Mononuclear cell (primary cell): Measurements from ENCODE around the gene GRIK5. TPM values are rescaled to one million over a fixed set of nuclear protein-coding genes. Genes with fewer than 3 reads are reported as not detected.

Source experiments
- H3K27me3 ChIP-seq: 2 replicates; pipeline ENCODE4 v1.6.0; 2011; ENCODE audit warnings: low read length, control low read depth; ENCODE audit not compliant: insufficient read depth
- H3K4me1 ChIP-seq: 2 replicates; pipeline ENCODE4 v1.5.1; 2011; ENCODE audit warnings: mild to moderate bottlenecking, low read length, control low read depth; ENCODE audit not compliant: insufficient read depth
- H3K4me3 ChIP-seq: 2 replicates; pipeline ENCODE4 v1.5.1; 2011; ENCODE audit warnings: mild to moderate bottlenecking, low read length, moderate library complexity
- H3K9me3 ChIP-seq: 2 replicates; pipeline ENCODE4 v1.5.1; 2011; ENCODE audit warnings: low read depth, mild to moderate bottlenecking, control low read depth, low read length
- total RNA-seq: library from RNA; depleted of rRNA; stranded (reverse); fragments of >200 nt; gene quantifications from one replicate; pipeline ENCODE4 v1.2.3, GENCODE V29; 2012

Gene GRIK5
- total RNA-seq, 1 donor = 0.21 TPM

DNA sequence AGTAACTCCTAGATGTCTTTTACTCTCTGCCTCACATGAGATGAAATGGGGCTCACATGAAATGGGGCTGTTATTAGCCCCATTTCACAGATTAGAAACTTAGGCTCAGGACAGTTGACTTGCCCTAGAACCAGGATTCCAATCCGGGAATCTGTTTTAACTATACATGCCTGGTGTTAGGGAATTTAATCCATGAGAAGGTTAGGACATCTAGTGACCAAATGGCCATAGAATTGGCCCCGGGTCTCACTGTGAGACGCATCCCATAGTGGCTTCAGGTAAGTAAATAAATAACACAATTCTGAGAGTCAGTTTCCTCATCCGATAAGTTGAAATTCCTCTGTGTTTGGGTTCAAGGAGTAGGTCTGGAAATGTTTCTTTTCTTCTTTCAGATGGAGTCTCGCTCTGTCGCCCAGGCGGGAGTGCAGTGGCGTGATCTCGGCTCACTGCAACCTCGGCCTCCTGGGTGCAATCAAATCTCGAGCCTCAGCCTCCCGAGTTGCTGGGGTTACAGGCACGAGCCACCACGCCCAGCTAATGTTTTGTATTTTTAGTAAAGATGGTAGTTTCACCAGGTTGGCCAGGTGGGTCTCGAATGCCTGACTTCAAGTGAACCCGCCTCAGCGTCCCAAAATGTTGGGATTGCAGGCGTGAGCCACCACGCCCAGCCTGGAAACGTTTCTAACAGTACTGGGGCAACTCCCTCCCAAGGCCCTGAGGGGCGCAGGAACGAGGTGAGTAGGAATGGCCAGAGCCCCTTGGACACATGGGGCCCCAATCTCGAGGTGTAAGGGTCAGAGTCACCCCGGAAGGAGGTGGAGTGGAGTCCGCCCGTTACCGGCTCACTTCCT lies 4.7 kb upstream of the GRIK5 start:
- H3K4me3 ChIP-seq = peak overlapping the region; percentile 85
- H3K27me3 ChIP-seq = no peaks in the 10 kb centered on the region
- H3K4me1 ChIP-seq = peaks cover 29% of the 10 kb centered on the region
- H3K9me3 ChIP-seq = no peaks in the 10 kb centered on the region

DNA sequence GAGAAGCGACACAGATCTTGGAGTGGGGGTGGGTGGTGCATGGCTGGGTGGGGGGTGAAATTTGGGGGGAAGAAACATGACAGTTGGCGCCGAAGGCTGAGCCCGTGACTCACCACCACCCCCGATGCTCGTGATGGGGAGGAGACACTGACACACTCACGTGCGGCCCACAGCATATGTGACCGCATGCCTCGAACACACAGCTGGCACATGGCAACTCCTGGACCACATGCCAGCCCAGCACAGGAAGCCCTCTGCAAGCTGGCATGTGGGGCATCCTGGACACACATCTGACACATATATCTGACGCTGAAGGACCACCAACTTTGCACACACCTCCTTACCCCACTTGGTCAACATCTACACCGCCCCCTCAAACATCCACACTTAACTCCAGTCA lies 1.2 kb upstream of the GRIK5 start:
- no peaks in the 10 kb centered on the region for H3K9me3 ChIP-seq
- H3K4me3 ChIP-seq = no peak overlapping the region
- H3K4me1 ChIP-seq = peaks cover 14% of the 10 kb centered on the region
- no peaks in the 10 kb centered on the region for H3K27me3 ChIP-seq

DNA sequence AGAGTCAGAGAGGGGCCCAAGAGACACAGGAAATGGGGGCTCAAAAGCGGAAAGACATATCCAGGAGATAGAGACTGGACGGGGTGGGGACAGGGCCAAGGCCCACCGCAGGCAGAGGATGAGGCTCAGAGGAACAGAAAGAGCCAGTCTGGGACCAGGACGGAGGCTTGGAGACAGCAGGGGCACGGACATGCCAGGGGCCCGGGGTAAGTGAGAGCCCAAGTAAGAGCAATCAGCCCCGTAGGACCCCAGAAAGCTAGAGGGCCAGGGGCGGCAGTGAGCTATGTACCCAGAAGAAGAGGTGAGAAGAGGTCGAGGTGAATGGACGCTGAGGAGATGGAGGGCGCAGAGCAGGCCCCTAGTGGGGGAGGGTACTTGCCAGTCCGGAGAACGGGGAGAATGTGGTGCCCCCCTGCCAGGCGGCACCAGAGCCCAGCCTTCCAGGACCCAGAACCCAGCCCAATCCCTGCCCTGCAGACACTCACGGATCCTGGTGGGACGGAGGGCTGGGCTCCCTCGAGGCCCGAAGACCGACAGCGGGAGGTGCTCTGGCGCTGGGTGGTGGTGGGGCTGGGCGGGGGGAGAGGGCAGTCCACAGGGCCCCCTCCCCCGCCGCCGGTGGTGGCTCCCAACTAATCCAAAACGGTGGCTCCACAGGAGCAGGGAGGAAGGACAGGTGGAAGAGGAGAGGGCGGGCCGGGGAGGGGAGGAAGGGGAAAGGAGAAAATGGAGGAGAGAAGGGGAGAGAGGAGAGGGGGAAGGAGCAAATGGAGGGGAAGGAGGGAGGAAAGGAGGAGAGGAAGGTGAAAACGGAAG lies 1.0 kb downstream of the GRIK5 start:
- H3K4me3 ChIP-seq = no peak overlapping the region
- H3K9me3 ChIP-seq = no peaks in the 10 kb centered on the region
- no peaks in the 10 kb centered on the region for H3K27me3 ChIP-seq
- peaks cover 5% of the 10 kb centered on the region for H3K4me1 ChIP-seq

DNA sequence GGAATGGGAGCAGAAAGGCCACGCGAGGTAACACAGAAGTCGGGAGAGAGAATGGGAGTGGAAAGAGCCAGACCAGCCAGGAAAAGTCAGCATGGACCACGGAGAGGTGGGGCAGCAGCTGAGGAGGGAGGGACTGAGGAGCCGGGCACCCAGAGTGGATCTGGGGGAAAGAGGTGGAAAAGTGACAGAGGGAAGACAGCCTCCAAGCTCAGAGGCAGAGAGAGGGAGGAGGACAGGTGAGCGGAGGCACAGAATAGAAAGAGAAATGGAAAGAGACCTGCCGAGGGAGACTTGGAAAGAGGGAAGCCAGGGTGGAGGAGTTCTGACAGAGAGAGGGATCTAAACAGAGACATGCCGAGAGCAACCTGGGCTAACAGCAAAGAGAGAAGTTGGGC lies 1.6 kb downstream of the GRIK5 start:
- Histone ChIP-seq H3K9me3 (no peaks in the 10 kb centered on the region), H3K4me3 (no peak overlapping the region), H3K4me1 (peaks cover 5% of the 10 kb centered on the region), H3K27me3 (no peaks in the 10 kb centered on the region)

DNA sequence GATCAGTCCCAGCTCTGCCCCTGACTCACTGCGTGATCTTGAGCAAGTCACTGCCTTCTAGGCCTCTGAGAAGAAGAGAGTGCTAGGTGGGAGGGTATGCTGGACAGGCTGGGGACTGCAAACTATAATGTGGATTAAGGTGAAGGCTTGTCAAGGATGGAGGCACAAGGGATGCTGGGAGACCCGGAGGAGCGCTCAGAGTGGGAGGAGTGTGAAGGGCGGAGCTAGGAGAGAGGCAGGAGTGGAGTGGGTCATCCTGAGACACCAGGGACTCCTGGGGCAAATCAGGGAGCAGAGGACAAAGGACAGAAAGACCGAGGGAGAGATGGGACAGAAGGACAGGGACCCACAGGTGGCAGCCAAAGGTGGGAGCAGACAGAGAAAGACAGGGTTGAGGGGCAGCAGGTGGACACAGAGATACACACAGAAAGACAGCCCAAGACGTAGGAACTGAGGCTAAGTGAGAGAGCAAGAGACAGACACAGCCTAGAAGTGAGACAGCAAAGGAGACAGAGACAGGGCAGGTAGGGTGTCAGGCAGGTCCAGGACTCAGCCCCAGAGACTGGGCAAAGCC lies 2.6 kb downstream of the GRIK5 start:
- H3K4me1 ChIP-seq = peaks cover 5% of the 10 kb centered on the region
- H3K27me3 ChIP-seq = no peaks in the 10 kb centered on the region
- H3K9me3 ChIP-seq = no peaks in the 10 kb centered on the region
- H3K4me3 ChIP-seq = no peak overlapping the region

DNA sequence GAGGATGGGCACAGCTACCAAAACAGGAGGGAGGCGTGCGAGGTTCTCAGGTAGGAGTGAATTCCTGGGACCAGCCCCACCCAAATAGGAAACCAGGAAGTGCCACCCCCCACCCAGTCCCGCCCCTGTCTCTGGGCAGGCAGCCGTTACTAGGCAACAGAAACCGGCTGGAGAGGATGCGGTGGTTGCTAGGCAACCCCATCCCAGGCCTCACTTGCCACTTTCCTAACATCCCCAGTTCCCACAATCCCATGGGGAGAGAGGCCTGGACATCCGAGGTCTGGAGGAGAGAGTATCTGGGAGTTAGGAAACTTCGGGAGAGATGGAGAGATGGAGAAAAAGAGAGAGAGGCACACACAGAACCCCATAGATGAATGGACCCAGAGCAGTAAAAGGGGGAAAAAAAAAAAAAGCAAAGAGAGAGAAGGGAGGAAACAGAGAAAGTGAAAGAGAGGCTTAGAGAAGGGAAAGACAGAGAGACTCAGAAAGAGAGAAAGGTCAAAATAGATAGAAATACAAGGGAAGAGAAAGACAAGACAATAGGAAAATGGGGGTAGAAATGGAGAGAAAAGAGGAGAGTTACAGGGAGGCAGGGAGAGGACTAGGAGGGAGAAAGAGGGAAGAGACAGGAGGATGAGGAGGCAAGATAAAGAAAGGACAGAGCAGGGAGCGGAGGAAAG lies 3.8 kb downstream of the GRIK5 start:
- Histone ChIP-seq H3K9me3 (no peaks in the 10 kb centered on the region), H3K27me3 (no peaks in the 10 kb centered on the region), H3K4me3 (no peak overlapping the region), H3K4me1 (peaks cover 5% of the 10 kb centered on the region)

DNA sequence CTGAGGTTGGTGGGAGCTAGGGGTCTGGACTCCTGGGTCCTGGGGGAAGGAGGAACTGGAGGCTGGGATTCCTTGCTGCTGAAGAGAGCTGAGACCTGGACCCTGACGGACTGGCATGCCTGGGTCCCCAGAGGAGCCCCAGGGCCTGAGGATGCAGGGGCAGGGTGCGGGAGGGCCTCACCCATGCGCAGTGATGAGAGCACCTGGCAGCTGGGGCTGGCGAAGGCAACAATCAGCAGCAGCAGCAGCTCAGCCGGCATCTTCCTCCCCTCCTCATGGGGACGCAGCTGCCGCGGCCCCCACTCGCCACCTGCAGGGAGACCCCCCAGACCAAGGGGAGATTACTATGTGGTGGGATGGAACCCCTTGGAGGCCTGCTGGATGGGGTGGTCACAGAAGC lies 4.5 kb downstream of the GRIK5 start:
- Histone ChIP-seq H3K4me3 (no peak overlapping the region), H3K27me3 (no peaks in the 10 kb centered on the region), H3K9me3 (no peaks in the 10 kb centered on the region), H3K4me1 (peaks cover 5% of the 10 kb centered on the region)

DNA sequence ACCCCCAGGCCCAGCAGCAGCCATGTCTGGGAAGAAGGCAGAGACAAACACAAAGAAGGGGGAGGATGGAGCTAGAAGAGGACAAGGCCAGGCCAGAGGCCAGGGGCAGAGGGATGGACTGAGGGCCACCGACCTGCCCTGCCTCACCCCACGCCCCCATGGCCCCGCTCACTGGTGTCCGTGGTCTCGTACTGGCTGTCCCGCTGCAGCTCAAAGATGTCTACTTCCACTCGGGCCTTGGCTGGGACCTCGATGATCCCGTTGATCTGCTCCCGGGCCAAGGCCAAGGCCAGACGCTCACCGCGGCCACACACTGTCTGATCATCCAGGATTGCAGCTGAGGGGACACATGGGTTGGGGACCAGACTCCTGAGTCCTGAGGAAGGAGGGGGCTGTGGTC lies 5.0 kb downstream of the GRIK5 start:
- Histone ChIP-seq H3K4me3 (no peak overlapping the region), H3K4me1 (peaks cover 5% of the 10 kb centered on the region), H3K27me3 (no peaks in the 10 kb centered on the region), H3K9me3 (no peaks in the 10 kb centered on the region)

DNA sequence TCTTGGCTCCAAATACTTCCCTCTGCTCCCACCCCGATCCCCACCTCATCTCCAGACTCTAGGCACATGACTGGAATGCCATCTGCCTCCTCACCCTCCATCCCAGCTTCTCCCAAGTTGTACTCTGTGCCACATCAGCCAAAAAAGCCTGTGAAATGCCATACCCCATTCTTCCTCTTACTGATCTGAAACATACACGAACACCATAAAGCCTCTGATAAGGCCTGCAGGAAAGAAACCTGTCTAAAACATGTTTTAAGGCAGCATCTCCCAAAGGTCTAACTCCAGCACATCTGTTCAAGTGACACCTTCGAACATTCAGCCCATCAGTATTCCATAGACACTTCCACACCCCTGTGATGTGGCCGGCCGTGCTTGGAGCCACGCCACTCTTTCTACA lies 5.6 kb downstream of the GRIK5 start:
- H3K27me3 ChIP-seq = no peaks in the 10 kb centered on the region
- H3K4me3 ChIP-seq = no peak overlapping the region
- no peaks in the 10 kb centered on the region for H3K4me1 ChIP-seq
- H3K9me3 ChIP-seq = no peaks in the 10 kb centered on the region

DNA sequence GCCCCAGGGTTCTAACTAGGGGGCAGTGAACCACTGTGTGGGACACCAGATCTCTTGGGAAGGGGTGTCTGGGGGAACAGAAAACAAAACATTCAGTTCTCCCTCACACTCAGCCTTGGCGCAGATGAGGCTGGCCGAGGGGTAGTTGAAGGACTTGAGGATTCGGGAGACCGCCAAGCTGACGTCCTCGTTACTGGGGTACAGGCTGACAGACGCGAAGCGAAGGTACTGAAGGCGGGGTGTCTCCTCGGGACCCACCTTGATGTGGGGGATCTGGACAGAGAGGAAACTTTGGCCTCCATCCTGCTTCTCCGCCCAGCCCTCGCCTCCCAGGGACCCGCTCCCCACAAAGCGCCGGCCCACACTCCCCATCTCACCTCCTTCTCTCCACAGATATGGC lies 7.6 kb downstream of the GRIK5 start:
- Histone ChIP-seq H3K27me3 (no peaks in the 10 kb centered on the region), H3K4me3 (no peak overlapping the region), H3K4me1 (no peaks in the 10 kb centered on the region), H3K9me3 (no peaks in the 10 kb centered on the region)

DNA sequence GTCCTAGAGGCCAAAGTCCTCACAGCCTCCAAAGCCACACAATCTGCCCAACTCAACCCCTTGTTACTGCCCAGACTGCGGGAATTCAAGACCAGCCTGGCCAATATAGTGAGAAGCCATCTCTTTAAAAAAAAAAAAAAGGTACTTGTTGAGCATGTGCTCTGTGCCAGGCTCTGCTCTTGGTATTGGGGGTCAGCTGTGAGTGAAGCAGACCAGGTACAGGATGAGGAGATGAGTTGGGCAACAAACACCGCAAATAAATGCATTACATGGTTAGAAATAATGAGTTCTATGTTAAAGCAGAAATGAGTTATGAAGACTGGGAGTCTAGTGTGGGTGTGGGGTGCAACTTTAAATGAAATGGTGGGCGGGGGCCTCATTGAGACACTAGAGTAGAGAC lies 9.9 kb downstream of the GRIK5 start:
- Histone ChIP-seq H3K4me3 (no peak overlapping the region), H3K9me3 (no peaks in the 10 kb centered on the region), H3K27me3 (no peaks in the 10 kb centered on the region), H3K4me1 (no peaks in the 10 kb centered on the region)

DNA sequence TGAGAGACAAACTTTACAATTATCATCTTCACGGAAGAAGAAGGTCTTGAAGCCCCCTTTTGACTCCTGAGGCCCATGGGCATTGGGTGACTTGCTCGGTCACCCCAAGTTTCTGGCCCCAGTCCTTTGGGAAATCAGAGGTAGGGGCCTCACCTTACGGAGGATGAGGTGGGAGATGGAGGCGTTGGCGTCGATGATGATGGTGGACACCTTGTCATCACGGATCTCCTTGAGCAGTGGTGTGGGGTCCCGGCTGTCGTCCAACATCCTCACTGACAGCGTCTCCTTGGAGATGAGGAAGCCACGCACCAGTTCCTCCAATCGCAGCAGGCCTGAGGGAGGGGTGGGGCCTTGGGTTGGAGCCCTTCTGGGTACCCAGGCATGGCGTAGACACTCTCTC lies 10.8 kb downstream of the GRIK5 start:
- no peaks in the 10 kb centered on the region for H3K9me3 ChIP-seq
- H3K4me1 ChIP-seq = no peaks in the 10 kb centered on the region
- no peaks in the 10 kb centered on the region for H3K27me3 ChIP-seq
- H3K4me3 ChIP-seq = no peak overlapping the region

DNA sequence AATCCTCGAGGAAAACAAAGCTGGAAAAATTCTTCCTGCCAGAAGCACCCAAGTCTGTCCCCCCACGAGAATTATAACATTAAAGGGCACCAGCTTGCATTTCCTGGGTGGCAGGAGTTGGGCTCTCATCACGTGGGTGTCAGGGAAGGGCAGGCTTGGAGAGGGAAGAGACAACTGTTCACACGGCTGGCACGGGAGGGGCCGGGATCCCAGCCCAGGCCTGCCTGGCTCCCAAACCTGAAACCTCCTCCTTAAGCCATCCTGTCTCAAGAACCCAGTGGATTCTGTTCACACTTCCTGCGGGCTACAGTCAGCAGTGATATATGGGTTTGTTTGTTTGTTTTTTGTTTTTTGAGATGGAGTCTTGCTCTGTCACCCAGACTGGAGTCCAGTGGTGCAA lies 12.2 kb downstream of the GRIK5 start:
- H3K27me3 ChIP-seq = no peaks in the 10 kb centered on the region
- no peaks in the 10 kb centered on the region for H3K4me1 ChIP-seq
- no peaks in the 10 kb centered on the region for H3K9me3 ChIP-seq
- no peak overlapping the region for H3K4me3 ChIP-seq

DNA sequence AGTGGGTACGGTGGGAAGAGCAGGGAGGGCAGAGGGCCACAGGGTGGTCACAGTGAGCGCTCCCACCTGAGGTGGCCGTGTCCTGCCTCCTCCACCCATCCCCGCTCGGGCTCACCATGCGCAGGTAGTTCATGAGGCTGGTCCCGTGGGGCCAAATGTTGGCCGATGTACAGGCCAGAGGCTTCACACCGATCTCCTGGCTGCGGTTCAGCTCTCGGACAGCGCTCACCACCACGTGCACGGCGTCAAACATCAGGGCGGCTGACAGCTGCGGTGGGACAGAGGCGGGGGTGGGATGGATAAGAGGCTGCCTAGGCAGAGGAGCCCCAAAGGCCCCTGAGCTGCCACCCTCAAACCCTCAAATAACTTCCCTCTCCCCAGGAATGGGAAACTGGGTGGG lies 15.8 kb downstream of the GRIK5 start:
- Histone ChIP-seq H3K4me1 (no peaks in the 10 kb centered on the region), H3K9me3 (no peaks in the 10 kb centered on the region), H3K4me3 (no peak overlapping the region), H3K27me3 (no peaks in the 10 kb centered on the region)
